ENCODE data around the gene LDHAL6B. TPM values are rescaled to one million over a fixed set of nuclear protein-coding genes. Genes with fewer than 3 reads are reported as not detected.

The LDHAL6B gene
- total and polyA plus RNA-seq, 2 experiments from 2014 or later, result not detected

DNA sequence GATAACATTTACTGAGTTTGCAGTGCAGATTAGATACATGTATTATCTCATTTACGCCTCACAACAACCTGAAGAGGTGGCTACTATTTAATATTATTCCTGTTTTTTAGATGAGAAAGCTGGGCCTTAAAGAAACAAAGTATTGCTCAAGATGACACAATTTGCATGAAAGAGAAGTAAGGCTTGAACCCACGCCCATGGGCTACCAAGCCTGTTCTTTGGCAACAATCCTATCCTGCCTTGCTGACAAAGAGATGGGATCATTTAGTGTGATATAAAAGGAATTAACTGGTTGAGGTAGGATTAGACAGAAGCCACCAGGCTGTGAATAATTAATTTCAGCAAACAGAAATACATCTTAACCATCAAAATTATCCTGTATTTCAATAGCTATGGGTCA, 9.2 kb upstream of the LDHAL6B start (continued):
- TF ChIP-seq, protein P1, sequence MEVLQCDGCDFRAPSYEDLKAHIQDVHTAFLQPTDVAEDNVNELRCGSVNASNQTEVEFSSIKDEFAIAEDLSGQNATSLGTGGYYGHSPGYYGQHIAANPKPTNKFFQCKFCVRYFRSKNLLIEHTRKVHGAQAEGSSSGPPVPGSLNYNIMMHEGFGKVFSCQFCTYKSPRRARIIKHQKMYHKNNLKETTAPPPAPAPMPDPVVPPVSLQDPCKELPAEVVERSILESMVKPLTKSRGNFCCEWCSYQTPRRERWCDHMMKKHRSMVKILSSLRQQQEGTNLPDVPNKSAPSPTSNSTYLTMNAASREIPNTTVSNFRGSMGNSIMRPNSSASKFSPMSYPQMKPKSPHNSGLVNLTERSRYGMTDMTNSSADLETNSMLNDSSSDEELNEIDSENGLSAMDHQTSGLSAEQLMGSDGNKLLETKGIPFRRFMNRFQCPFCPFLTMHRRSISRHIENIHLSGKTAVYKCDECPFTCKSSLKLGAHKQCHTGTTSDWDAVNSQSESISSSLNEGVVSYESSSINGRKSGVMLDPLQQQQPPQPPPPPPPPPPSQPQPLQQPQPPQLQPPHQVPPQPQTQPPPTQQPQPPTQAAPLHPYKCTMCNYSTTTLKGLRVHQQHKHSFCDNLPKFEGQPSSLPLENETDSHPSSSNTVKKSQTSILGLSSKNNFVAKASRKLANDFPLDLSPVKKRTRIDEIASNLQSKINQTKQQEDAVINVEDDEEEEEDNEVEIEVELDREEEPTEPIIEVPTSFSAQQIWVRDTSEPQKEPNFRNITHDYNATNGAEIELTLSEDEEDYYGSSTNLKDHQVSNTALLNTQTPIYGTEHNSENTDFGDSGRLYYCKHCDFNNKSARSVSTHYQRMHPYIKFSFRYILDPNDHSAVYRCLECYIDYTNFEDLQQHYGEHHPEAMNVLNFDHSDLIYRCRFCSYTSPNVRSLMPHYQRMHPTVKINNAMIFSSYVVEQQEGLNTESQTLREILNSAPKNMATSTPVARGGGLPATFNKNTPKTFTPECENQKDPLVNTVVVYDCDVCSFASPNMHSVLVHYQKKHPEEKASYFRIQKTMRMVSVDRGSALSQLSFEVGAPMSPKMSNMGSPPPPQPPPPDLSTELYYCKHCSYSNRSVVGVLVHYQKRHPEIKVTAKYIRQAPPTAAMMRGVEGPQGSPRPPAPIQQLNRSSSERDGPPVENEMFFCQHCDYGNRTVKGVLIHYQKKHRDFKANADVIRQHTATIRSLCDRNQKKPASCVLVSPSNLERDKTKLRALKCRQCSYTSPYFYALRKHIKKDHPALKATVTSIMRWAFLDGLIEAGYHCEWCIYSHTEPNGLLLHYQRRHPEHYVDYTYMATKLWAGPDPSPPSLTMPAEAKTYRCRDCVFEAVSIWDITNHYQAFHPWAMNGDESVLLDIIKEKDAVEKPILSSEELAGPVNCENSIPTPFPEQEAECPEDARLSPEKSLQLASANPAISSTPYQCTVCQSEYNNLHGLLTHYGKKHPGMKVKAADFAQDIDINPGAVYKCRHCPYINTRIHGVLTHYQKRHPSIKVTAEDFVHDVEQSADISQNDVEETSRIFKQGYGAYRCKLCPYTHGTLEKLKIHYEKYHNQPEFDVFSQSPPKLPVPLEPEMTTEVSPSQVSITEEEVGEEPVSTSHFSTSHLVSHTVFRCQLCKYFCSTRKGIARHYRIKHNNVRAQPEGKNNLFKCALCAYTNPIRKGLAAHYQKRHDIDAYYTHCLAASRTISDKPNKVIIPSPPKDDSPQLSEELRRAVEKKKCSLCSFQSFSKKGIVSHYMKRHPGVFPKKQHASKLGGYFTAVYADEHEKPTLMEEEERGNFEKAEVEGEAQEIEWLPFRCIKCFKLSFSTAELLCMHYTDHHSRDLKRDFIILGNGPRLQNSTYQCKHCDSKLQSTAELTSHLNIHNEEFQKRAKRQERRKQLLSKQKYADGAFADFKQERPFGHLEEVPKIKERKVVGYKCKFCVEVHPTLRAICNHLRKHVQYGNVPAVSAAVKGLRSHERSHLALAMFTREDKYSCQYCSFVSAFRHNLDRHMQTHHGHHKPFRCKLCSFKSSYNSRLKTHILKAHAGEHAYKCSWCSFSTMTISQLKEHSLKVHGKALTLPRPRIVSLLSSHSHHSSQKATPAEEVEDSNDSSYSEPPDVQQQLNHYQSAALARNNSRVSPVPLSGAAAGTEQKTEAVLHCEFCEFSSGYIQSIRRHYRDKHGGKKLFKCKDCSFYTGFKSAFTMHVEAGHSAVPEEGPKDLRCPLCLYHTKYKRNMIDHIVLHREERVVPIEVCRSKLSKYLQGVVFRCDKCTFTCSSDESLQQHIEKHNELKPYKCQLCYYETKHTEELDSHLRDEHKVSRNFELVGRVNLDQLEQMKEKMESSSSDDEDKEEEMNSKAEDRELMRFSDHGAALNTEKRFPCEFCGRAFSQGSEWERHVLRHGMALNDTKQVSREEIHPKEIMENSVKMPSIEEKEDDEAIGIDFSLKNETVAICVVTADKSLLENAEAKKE (CRISPR knock-in tag; IDR thresholded peaks at IDR 0.05), result no peak
- TF ChIP-seq, protein P2, sequence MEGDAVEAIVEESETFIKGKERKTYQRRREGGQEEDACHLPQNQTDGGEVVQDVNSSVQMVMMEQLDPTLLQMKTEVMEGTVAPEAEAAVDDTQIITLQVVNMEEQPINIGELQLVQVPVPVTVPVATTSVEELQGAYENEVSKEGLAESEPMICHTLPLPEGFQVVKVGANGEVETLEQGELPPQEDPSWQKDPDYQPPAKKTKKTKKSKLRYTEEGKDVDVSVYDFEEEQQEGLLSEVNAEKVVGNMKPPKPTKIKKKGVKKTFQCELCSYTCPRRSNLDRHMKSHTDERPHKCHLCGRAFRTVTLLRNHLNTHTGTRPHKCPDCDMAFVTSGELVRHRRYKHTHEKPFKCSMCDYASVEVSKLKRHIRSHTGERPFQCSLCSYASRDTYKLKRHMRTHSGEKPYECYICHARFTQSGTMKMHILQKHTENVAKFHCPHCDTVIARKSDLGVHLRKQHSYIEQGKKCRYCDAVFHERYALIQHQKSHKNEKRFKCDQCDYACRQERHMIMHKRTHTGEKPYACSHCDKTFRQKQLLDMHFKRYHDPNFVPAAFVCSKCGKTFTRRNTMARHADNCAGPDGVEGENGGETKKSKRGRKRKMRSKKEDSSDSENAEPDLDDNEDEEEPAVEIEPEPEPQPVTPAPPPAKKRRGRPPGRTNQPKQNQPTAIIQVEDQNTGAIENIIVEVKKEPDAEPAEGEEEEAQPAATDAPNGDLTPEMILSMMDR (conservative IDR thresholded peaks at IDR 0.05; ENCODE audit: low read depth in 2 of 2), result no peak
- no peak for TF ChIP-seq NANOG (IDR thresholded peaks at IDR 0.05; ENCODE audit: borderline replicate concordance)

DNA sequence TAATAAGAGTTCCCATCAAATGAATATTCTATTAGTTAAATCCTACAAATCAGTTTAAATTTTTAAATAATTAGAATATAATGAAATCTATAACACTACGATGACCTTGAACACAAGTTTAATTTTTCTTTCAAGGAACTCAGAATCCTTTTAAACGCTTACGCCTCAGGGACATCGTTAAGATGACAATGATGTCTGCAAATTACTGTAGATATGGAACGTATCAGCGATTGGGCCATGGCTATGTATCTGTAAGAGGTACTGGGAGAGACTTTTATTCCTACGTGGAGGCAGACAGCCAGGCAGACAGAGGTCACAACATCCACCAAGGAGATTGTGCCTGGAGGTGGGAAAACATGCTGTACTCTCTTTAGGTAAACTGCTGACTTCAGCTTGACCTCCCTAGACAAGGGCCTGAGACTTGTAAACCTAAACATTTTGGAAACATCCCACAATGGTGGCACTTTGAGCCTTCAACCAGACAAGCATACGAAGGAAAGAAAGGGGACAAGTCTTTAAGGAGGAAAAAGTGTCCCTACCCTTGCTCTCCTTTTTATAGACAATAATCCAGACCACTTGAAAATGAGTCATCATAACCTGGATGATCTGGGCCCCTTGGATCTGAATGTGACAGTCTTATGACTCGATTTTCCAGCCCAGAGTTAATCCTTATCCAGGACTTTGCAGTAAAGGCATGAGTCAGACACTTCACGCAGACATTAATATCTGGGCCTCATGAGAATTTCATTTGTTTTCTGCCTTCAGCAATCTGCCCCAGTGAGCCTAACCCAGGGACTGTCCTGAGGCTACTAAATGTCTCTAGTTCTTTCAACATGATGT, 6.8 kb upstream of the LDHAL6B start:
- H3K27ac Mint-ChIP-seq, result no peak overlapping the region
- Histone ChIP-seq H3F3A (replicated peaks; ENCODE audit: low read depth) (no peaks in the 10 kb centered on the region), H3K36me3 (ENCODE audit: insufficient read depth) (peaks cover 17% of the 10 kb centered on the region), H3K9me2 (ENCODE audit: insufficient read depth) (no peaks in the 10 kb centered on the region), H3K27me3 (ENCODE audit: insufficient read depth) (no peaks in the 10 kb centered on the region), H3K4me3 (no peak overlapping the region), H2AFZ (no peak overlapping the region), H3K4me1 (ENCODE audit: insufficient read depth) (no peaks in the 10 kb centered on the region), H3K4me2 (no peak overlapping the region), H3K79me2 (replicated peaks; ENCODE audit: insufficient read depth) (no peaks in the 10 kb centered on the region), H4K20me1 (replicated peaks; ENCODE audit: insufficient read depth) (peaks cover 8% of the 10 kb centered on the region; the same call in 1 of the 2 replicates), H3K27ac (ENCODE audit: low read depth) (no peak overlapping the region)
- H3K27me3 Mint-ChIP-seq (ENCODE audit: insufficient read depth, low read depth, poor library complexity), result no peaks in the 10 kb centered on the region
- H3K9me3 Mint-ChIP-seq, result no peaks in the 10 kb centered on the region
- peaks cover 19% of the 10 kb centered on the region; the same call in 2 of the 3 replicates for H3K36me3 Mint-ChIP-seq (ENCODE audit: low read depth)
- ATAC-seq (no peak), DNase-seq (ENCODE audit: low spot score) (no peak)
- H3K4me3 Mint-ChIP-seq, result no peak overlapping the region
- H3K4me1 Mint-ChIP-seq, result no peaks in the 10 kb centered on the region
- TF ChIP-seq, protein P3, sequence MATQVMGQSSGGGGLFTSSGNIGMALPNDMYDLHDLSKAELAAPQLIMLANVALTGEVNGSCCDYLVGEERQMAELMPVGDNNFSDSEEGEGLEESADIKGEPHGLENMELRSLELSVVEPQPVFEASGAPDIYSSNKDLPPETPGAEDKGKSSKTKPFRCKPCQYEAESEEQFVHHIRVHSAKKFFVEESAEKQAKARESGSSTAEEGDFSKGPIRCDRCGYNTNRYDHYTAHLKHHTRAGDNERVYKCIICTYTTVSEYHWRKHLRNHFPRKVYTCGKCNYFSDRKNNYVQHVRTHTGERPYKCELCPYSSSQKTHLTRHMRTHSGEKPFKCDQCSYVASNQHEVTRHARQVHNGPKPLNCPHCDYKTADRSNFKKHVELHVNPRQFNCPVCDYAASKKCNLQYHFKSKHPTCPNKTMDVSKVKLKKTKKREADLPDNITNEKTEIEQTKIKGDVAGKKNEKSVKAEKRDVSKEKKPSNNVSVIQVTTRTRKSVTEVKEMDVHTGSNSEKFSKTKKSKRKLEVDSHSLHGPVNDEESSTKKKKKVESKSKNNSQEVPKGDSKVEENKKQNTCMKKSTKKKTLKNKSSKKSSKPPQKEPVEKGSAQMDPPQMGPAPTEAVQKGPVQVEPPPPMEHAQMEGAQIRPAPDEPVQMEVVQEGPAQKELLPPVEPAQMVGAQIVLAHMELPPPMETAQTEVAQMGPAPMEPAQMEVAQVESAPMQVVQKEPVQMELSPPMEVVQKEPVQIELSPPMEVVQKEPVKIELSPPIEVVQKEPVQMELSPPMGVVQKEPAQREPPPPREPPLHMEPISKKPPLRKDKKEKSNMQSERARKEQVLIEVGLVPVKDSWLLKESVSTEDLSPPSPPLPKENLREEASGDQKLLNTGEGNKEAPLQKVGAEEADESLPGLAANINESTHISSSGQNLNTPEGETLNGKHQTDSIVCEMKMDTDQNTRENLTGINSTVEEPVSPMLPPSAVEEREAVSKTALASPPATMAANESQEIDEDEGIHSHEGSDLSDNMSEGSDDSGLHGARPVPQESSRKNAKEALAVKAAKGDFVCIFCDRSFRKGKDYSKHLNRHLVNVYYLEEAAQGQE (IDR thresholded peaks at IDR 0.05; ENCODE audit: unreplicated experiment), result no peak
- no peak for TF ChIP-seq ZNF114 (CRISPR knock-in tag; IDR thresholded peaks at IDR 0.05)
- no peak for TF ChIP-seq EZH2phosphoT487 (IDR thresholded peaks at IDR 0.05; ENCODE audit: unreplicated experiment)
- TF ChIP-seq, protein P2 (conservative IDR thresholded peaks at IDR 0.05; ENCODE audit: low read depth in 2 of 2), result no peak
- no peak for TF ChIP-seq STAT1 (IDR thresholded peaks at IDR 0.05; ENCODE audit: unreplicated experiment)
- TF ChIP-seq JUNB (IDR thresholded peaks at IDR 0.05; ENCODE audit: unreplicated experiment), result no peak
- no peak for TF ChIP-seq EZH2 (IDR thresholded peaks at IDR 0.05; ENCODE audit: low read depth, unreplicated experiment)
- no peak for TF ChIP-seq POLR2AphosphoS5 (IDR thresholded peaks at IDR 0.05; ENCODE audit: low read depth)
